RCC 7860 (cell line): ENCODE measurements around the gene SCART1.
"Not testable (repeated sequence)": the region's sequence is repeated elsewhere in the genome, so short reads cannot be mapped to it uniquely, and the experiment has no call there.

ENCODE experiments used
- DNase-seq: peaks from one replicate; pipeline ENCODE4 v3.0.0-alpha.2; 2015; ENCODE audit warnings: low spot score
- FAIRE-seq: peaks from 2 replicates; lab custom pipeline; 2012; peaks lifted over from hg19 to GRCh38; lab: Jason Lieb, UNC

SCART1 gene

DNA sequence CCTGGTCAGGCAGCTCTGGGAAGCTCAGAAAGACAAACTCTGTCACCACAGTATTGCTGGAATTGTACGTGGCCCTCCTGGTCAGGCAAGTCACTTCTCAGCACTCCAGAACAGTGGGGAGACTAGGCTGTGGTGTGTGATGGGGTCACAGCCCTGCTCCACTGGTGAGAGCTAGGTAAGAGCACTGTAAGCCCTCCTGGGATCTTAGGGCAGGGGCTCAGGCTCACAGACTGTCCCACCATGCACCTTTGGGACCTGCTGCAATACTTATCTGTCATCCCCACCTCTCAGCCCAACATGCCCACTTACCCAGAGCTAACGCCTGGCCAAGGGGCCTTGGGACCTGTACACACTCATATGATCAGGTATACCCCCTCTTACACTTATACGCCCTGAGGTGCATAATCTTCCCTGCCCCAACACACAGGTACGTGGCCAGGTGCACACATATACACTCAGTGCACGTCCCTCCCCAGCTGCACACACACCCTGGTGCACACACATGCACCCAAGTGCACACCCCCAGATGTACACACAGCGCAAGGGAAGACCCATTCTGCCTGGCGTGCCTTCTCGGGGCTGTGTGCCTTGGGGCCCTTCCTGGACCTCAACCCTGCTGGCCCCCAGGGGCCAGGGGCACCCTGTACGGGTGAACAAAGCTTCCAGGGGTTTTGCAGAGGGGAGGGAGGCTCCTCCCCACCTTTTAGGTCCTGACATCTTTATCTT, 21.7 kb upstream of the SCART1 start:
- not testable (repeated sequence) for FAIRE-seq, DNase-seq

DNA sequence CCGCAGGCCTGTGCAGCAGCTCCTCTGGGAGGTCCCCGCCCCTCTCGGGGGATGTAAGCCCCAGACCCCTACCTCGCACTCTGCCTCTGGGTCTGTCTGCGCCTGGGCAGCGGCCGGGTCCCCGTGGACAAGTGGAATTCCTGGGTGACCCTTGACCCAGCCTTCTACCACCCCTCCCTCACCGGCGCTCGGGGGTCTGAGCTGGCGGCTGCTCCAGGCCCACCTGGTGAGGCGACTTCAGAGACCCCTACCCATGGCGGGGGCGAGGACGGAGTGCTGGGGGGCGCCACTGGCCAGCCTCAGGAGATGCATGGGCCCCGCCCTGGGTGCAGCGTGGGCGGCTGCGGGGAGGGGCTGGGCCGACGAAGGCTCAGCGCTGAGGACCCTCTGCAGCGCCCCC, 21.0 kb upstream of the SCART1 start:
- not testable (repeated sequence) for FAIRE-seq, DNase-seq

DNA sequence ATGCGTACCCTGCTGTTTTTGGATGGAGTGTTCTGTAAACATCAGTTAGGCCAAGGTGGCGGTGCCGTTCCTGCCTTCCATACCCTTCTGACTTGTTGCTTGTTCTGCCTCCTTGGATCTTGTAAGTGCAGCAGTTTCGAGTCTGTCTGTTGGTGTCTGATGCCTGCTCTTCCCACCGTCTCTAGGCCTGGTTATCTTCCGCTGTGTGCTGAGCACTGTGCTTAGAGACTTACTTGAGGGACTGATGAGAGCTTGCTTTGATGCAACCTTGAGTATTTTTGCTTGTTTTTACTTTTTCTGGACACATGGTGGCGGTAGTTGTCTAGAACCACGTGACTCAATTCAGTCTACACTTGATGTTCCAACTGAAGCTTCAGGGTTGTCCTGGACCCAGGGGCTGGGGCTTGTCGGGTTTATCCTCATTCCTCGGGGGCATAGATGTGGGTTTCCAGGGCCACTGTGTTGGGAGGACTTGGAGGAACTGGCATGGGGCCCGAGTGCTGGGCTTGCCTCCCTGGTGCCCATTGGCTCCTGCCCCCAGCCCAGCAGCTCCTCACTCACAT, 15.0 kb upstream of the SCART1 start:
- DNase-seq: no peak
- FAIRE-seq: no peak

DNA sequence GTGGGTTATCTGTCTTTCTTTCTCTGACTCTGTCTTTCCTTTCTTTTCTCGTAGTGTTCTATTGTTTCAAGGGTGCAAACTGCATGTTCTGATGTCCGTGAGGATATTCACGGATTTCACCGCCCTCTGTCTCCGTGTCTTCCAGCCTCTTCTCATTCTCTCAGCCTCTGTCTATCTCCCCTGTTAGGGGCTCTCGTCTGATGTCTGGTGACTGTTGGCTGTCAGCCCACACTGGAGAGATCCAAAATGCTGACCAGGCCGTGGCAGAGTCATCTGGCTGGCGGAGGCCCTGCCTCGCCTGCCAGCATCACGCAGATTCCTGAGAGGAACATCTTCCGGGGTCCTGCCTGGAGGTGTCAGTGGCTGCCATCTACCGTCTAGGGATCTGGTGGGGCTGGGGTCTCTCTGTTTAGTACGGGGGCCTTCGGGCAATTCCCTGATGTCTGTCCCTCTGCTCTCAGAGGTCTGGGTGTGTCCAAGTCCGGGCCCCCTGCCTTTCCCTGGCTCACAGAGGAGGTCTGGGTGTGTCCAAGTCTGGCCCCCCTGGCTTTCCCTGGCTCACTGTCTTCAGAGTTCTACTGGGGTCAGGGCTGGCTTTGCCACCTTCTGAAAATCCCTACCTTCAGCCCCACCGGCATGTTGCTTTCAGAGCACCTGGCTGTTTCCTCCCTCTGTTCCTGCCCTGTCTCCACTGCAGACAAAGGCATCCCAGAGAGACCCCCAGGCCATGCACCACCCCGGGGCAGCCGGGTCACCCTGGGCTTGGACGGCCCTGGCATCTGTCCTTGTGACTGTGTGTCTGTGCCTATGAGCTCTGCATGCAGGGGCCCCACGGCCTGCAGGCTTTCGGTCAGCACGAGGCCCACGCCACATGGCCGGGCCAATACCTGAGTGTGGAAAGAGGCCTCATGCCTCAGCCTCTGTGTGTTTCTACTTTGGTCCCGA, 14.0 kb upstream of the SCART1 start:
- FAIRE-seq: no peak
- DNase-seq: no peak

DNA sequence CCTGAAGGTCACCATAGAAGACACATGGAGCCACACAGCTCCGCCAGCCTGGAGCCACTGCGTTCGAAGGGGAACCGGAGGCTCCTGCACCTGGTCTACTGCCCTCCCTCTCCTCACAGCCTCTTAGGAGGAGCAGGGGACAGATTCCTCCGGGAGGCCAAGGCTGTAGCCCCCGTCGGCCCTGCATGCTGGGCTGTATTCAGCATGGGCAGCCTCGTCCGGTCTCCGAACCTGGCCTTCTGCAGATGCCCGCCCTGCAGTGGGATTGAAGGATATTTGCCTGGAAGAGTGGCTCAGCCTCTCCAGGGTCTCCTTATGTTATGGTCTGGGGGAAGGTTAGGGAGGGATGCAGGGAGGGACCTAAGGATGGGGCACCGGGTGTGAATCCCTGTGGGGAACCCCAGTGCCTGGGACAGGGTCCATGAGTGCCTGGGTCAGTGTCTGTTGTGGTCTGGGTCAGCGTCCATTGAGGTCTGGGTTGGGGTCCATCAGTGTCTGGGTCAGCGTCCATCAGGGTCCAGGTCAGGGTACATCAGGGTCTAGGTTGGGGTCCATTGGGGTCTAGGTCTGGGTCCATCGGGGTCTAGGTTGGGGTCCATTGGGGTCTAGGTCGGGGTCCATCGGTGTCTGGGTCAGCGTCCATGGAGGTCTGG, 13.0 kb upstream of the SCART1 start:
- FAIRE-seq: no peak

DNA sequence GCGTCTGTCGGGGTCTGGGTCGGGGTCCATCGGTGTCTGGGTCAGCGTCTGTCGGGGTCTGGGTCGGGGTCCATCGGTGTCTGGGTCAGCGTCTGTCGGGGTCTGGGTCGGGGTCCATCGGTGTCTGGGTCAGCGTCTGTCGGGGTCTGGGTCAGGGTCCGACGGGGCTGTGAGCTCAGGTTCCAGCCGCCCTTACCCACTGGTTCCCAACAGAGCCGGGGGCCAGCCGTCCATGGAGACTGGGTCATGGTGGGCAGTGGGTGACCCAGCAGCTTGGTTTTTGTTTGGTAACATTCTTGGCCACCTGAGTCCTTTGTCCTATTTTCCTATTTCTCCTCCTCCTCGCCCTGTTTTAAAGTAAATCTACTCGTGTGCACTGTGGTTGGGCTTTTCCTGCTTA, 12.4 kb upstream of the SCART1 start:
- not testable (repeated sequence) for DNase-seq, FAIRE-seq

More for the DNA sequence above, 13.0 kb upstream of the SCART1 start:
- DNase-seq: no peak

DNA sequence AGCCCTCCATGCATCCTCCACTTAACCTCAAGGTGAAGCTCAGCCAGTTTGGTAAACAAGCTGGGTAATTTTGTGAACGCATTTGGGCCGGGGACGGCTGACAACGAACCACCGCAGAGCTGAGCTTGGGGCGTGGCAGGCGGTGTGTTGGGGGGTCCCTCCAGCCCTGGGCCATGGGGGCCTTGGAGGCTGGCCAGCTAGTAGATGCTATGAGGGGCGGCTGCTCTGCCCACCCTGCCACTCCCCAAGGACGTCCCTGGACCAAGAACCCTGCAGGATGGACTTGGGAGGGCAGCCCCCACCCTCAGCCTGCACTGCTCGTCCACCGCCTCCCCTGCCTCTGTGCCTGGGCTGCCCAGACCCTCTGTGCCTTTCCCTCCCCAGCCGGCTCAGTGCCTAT, 12.0 kb upstream of the SCART1 start:
- no peak for DNase-seq
- no peak for FAIRE-seq

DNA sequence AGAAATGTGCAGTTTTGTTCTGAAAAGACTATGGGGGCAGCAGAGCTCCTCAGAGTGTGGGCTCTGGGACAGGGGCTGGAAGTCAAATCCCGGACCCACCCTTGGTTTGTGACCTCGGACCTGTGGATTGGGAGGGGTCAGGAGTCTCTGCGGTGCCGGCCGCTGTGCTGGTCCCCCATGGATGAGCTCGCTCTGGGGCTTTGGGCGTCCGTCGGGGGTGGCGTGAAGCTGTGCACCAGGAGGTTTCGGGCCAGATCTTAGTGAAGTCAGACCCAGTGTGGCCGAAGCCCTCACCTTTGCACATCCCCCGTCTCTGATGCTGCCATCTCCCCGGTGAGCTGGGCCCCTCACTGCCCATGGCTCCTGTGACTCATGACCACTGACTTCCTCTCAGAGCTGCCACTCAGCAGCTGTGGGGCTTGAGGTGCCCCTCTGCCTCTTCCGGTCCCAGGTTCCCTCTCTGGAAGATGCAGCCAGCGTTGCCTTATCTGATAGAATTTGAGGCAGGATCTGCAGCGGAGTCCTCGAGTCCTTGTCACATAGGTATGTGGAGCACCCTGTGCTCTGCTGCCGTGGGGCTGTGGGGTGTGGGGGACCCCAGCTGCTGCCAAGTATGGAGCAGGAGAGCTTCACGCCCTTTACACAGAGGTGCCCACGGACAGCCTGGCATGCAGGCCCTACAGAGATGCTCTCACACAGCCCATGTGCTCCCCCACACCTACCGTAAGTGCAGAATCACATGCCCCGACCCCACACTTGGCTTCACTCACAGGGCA, 11.4 kb upstream of the SCART1 start:
- FAIRE-seq (no peak), DNase-seq (no peak)

DNA sequence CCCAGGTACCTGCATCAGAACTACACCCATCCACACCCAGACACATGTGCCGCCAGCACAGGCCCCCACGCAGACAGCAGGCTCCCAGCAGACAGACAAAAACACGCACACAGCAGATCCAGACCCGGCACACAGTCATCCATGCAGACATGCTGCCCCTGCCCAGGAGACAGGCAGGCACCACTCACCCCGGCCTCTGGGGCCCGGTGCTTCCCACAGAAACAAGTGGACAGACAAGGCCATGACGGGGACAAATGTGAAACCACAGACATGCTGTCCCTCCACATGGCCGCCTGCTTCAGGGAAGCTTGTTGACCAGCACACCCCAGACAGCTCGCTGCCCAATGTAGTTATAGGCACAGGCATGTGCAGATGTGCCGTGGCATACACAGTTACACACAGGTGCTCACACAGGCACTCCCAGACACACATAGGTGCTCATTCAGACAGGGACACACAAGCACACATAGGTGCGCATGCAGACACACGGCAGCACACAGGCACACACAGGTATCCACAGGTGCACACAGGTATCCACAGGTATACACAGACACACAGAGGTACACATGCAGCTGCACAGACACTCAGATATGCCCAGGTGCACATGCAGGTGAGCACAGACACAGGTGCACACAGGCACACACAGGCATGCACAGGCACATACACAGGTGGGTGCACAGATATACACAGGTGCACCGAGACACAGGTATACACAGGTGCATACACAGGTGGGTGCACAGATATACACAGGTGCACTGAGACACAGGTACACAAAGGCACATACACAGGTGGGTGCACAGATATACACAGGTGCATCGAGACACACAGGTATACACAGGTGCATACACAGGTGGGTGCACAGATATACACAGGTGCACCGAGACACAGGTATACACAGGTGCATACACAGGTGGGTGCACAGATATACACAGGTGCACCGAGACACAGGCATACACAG, 10.5 kb upstream of the SCART1 start:
- FAIRE-seq (no peak), DNase-seq (no peak)

DNA sequence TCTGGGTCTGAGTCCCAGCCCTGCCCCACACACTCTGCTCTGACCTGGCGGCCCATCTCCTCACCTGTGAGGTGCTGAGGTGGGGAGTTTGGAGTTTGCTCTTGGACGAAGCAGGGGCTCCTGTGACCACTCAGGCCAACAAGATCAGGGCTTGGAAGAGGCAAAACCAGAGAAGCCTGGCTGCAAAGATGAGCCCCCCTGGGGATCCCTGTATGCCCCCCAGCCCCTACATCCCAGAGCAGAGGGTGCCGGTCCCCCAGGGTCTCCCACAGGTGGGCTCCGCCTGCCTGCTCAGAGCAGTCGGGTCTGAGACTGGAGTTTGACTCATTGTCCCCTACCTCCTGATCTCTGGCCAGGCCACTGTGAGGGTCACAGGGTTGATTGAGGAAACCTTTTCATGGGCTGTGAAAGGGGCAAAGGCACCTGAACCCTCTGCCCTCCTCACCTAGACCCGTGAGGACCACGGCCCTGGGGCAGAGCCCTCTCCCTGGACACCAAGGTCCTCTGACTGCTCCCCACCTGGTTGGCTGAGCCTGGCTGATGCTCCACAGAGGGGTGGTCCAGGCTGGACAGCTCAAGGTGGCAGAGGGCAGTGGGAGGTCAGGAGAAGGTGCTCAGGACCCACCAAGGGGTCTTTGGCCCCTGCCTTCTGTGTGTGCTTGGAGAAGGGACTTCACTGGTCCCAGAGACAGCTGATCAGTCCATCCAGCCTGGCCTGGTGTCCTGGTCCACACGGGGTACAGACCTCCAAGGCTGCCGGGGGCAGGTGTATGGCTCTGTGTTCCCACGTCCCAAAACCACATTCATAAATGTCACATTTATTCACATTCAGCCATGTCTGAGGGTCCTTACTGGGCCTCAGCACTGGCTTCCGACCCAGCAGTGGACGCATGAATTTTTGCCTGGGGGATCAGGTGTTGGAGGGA, 9.1 kb upstream of the SCART1 start:
- DNase-seq (no peak), FAIRE-seq (no peak)

DNA sequence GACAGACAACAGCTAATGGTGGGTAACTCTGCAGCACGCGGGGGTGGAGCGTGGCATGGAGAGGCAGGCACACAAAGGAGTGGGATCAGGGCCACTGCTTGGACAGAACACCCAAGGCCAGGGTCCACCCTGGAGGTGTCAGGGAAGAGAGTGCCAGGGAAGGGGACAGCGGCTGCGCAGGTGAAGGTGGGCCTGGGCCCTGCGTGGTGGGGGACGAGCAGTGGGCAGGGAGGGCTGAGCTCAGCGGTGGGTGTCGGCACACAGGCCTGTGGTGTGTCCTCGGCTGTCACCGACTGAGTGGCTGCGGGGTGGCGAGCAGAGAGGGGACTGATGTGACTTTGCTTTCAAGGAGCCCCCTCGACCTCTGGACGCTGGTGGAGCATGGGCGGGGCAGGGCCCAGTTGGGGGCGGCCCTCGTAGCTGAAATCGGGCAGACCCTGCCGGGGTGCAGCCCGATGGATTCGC, 8.4 kb upstream of the SCART1 start:
- FAIRE-seq: no peak
- DNase-seq: no peak

DNA sequence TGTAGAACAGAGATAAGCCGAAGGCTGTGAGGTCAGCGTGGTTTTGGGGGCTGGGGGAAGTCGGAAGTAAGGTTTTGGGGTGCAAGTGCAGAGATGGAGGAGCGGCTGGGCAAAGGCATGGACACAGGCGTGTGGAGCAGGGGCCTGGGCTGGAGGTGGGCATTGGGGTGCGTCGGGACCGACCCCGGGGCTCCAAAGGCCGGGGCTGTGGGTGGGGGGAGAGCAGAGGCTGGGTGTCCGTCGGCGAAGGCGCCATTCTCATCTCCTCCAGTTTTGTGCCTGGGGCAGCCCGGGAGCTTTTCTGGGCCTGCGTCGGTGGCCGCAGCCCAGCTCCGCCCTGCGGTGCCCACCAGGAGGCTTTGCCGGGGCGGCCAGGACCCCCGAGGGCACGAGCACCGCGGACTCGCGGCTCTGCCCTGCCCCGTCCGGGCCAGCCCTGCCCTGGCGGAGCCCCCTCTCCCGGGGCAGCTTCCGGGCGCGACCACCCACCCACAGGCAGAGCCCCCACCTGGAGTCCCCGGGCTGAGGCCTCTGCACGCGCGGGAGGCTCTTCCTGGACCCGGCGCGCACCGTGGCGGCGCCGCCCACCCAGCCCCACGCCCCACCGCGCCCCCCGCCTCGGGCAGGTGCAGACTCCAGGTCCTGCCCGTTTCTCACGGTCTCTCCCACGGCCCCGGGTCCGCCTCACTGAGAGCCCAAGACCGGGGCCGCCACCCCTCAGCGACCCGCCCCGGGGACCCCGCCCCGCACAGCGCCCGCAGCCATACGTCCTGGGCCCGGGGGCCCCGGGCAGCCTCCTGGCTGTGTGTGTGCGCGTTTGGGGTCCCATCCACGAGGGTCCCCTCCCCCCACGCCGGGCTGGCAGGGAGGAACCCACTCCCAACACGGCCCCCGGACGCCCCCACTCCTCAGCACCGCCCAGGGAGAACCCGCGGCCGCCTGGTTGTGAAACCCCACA, 7.7 kb upstream of the SCART1 start:
- no peak for FAIRE-seq
- no peak for DNase-seq

DNA sequence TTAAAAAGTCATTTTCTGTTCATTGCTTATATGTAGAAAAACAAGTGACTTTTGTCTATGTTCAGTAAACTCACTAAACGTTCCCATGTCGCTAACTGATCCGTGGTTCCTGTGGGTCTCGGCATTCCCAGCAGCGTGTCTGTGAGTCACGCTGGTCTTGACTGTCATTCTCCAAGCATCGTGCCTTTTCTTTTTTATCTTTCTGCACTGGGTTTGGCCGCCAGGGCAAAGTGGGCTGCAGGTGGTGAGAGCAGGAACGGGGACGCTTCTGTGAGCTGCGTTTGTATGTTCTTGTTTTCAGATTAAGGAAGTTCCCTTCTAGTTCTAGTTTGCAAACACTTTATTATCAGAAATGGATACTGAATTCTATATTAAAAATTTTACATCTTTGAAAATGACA, 6.8 kb upstream of the SCART1 start:
- DNase-seq (no peak), FAIRE-seq (no peak)

DNA sequence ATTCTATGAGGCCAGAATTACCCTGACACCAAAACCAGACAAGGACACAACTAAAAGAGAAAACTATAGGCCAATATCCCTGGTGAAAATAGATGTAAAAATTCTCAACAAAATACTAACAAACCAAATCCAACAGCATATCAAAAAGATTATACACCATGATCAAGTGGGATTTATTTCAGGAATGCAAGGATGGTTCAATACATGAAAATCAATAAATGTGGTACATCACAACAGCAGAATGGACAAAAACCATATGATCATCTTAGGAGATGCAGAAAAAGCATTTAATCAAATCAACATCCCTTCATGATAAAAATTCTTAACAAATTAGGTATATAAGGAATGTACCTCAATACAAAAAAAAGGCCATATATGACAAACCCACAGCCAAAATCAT, 5.6 kb upstream of the SCART1 start:
- DNase-seq: no peak
- no peak for FAIRE-seq

DNA sequence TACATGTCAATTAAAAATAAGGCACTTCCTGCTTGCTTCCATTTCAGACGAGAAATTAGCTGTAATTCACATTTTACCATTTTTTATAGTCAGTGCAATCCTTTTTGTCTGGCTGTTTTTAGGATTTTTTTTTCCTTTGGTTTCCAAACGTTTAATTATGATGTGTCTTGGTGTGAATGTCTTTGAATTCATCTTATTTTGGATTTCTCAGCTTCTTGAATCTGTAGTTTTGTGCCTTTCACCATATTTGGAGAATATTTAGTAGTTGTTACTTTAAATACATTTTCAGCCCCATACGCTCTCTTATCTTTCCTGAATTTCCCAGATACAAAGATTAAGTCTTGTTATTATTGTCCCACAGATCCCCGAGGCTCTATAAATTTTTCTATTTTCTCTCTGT, 2.4 kb upstream of the SCART1 start:
- FAIRE-seq: no peak
- no peak for DNase-seq

DNA sequence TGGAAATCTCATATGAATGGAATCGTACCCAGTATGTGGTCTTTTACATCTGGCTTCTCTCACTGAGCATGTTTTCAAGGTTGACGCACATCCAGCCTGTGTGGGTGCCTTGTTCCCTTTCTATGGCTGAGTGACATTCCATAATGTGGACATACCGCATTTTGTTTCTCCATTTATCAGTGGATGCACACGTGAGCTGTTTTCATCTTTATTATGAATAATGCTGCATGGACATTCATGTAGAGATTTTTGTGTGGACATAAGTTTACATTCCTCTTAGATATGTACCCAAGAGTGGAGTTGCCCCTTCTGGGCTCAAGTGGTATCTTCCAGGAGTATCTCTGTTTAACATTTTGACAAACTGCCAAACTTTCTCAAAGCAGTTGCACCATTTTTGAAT, 1.3 kb upstream of the SCART1 start:
- DNase-seq (no peak), FAIRE-seq (no peak)
